Measurements from ENCODE around the gene TMEM89. TPM values are rescaled to one million over a fixed set of nuclear protein-coding genes. Genes with fewer than 3 reads are reported as not detected.

Gene TMEM89
- total and polyA plus RNA-seq, 8 donors = 0.62 TPM; not detected in 7

- intact Hi-C loops (cut with DNase I; ENCODE audit: low total_unique reads) = no loop called here
- peaks cover 19 to 34% (median 33%) of the 10 kb centered on the region in 4 donors for H3K4me1 ChIP-seq
- DNase-seq = peak; percentile 50 to 95
- peak within 1 kb of the TSS; percentile 39 to 88 (median 82) for H3K27ac ChIP-seq
- H3K36me3 ChIP-seq = no peaks in the 10 kb centered on the region
- H3K4me3 ChIP-seq = peak within 1 kb of the TSS; percentile 40 to 58 (median 50)
- TF ChIP-seq POLR2AphosphoS5 (IDR thresholded peaks at IDR 0.05) (peak in 2 of 3 donors; percentile 41 to 46), CTCF (IDR thresholded peaks at IDR 0.05) (no peak), POLR2A (IDR thresholded peaks at IDR 0.05) (no peak)
- 1 to 2% (median 2%) methylated on average over 24 to 52 of the region's 52 CpGs for WGBS, 5 donors
- H3K27me3 ChIP-seq = peaks cover 0 to 58% (median 41%) of the 10 kb centered on the region in 3 donors
- H3K9me3 ChIP-seq = no peaks in the 10 kb centered on the region
Measured at GRCh38 chr3:48662753-48663488, 41.4 kb upstream of the TMEM89 start, which contains the start of gene CELSR3. CELSR3 (minus strand) TSS chr3:48662886; CDS start chr3:48662634, 252 bp downstream.

GRCh38 chr3:48662145-48662752, 40.7 kb upstream of the TMEM89 start:
- Histone ChIP-seq H3K4me1 (peaks cover 19 to 34% (median 33%) of the 10 kb centered on the region in 4 donors), H3K9me3 (no peaks in the 10 kb centered on the region), H3K36me3 (no peaks in the 10 kb centered on the region), H3K4me3 (peak overlapping the region; percentile 40 to 58 (median 50)), H3K27me3 (peaks cover 0 to 64% (median 41%) of the 10 kb centered on the region in 3 donors), H3K27ac (peak overlapping the region in 1 of 5 donors; percentile 87)
- 0 to 7% (median 6%) methylated on average over 8 to 44 of the region's 46 CpGs for WGBS, 5 donors
- TF ChIP-seq EP300 (IDR thresholded peaks at IDR 0.05) = no peak
- TF ChIP-seq CTCF (IDR thresholded peaks at IDR 0.05) = no peak
- no peak for TF ChIP-seq POLR2AphosphoS5 (IDR thresholded peaks at IDR 0.05)
- TF ChIP-seq POLR2A (IDR thresholded peaks at IDR 0.05) = no peak
- DNase-seq = no peak
- intact Hi-C loops (cut with DNase I; ENCODE audit: low total_unique reads) = no loop called here

DNA sequence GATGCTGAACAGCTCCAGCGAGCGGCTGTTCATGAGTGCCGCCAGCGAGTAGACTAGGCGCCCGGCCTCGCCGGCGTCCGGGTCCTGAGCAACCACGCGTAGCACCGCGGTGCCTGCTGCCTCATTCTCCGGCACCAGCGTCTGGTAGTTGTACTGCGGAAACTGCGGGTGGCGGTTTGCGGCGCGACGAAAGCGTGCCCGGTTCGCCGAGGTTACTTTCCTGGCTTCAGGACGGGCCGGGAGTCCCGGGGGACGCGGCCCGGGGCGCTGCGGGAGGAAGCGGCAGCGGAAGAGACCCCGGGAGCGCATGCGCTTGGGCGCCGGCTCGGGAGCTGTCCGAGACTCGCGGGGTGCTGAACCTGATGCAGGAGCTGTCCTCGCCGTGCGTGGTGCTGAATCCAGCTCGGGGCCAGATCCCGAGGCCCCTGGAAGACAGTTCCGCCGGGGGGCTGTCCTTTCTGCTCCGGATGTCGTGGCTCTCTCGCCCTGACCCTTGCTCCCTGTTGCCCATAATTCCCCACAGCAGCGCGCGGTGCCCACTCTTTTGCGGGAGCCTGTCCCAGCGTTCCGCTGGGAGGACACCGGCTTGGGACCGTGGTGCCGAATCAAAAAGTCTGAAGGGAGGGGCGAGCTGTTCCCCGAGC, 40.1 kb upstream of the TMEM89 start:
- Histone ChIP-seq H3K27ac (peak overlapping the region in 1 of 5 donors; percentile 87), H3K36me3 (no peaks in the 10 kb centered on the region), H3K4me1 (peaks cover 21 to 40% (median 37%) of the 10 kb centered on the region in 4 donors), H3K27me3 (peaks cover 0 to 67% (median 42%) of the 10 kb centered on the region in 3 donors), H3K9me3 (no peaks in the 10 kb centered on the region), H3K4me3 (peak overlapping the region; percentile 26 to 58 (median 42))
- 2 to 4% (median 3%) methylated on average over 20 to 67 of the region's 67 CpGs for WGBS, 5 donors
- peak; percentile 74 to 84 for DNase-seq
- intact Hi-C loops (cut with DNase I; ENCODE audit: low total_unique reads) = no loop called here
- TF ChIP-seq EP300 (IDR thresholded peaks at IDR 0.05) = no peak
- TF ChIP-seq CTCF (IDR thresholded peaks at IDR 0.05) = no peak
- peak in 1 of 3 donors; percentile 26 for TF ChIP-seq POLR2AphosphoS5 (IDR thresholded peaks at IDR 0.05)
- no peak for TF ChIP-seq POLR2A (IDR thresholded peaks at IDR 0.05)

GRCh38 chr3:48660800-48661400, 39.3 kb upstream of the TMEM89 start:
- 50 to 71% (median 58%) methylated on average over 61 of the region's 61 CpGs for WGBS, 5 donors
- H3K36me3 ChIP-seq = no peaks in the 10 kb centered on the region
- peak overlapping the region in 3 of 4 donors; percentile 26 to 58 (median 46) for H3K4me3 ChIP-seq
- H3K4me1 ChIP-seq = peaks cover 29 to 47% (median 45%) of the 10 kb centered on the region in 4 donors
- no peak overlapping the region for H3K27ac ChIP-seq
- no peaks in the 10 kb centered on the region for H3K9me3 ChIP-seq
- DNase-seq = no peak
- TF ChIP-seq CTCF (IDR thresholded peaks at IDR 0.05) (no peak), POLR2A (IDR thresholded peaks at IDR 0.05) (no peak), POLR2AphosphoS5 (IDR thresholded peaks at IDR 0.05) (no peak)
- H3K27me3 ChIP-seq = peaks cover 0 to 67% (median 48%) of the 10 kb centered on the region in 3 donors
- intact Hi-C loops (cut with DNase I; ENCODE audit: low total_unique reads) = no loop called here
